Natural killer cell (primary cell): ENCODE measurements around the gene POM121L2. TPM values are rescaled to one million over a fixed set of nuclear protein-coding genes. Genes with fewer than 3 reads are reported as not detected.

Source experiments
- ATAC-seq, 3 donors: fragments of 150-1000 bp in 2 of 3; fragments of 200-7000 bp in 1 of 3; cut with Tn5 transposase; 1 replicate in 1 of 3; 2 replicates in 2 of 3; pipeline ENCODE4 v1.10.0; 2021; ENCODE audit warnings: mild to moderate bottlenecking in 2 of 3, moderate library complexity in 2 of 3
- DNase-seq, 2 donors: peaks; one replicate each; pipeline versions ENCODE4 v3.0.0 to v3.0.0-alpha.2; 2013 to 2021; ENCODE audit warnings: mixed read lengths in 1 of 2
- H3K27ac ChIP-seq: one replicate; pipeline ENCODE4 v1.5.1; 2013; ENCODE audit warnings: mild to moderate bottlenecking, low read length
- H3K27me3 ChIP-seq: one replicate; pipeline ENCODE4 v1.6.1; 2013; ENCODE audit warnings: low read length; ENCODE audit not compliant: control insufficient read depth, insufficient read depth
- H3K36me3 ChIP-seq: one replicate; pipeline ENCODE4 v1.6.1; 2013; ENCODE audit warnings: low read length; ENCODE audit not compliant: control insufficient read depth, insufficient read depth
- H3K4me1 ChIP-seq: one replicate; pipeline ENCODE4 v1.6.1; 2013; ENCODE audit warnings: low read length; ENCODE audit not compliant: control insufficient read depth, insufficient read depth
- H3K4me3 ChIP-seq: one replicate; pipeline ENCODE4 v1.5.1; 2013; ENCODE audit warnings: low read length
- H3K9me3 ChIP-seq: one replicate; pipeline ENCODE4 v1.6.1; 2013; ENCODE audit warnings: low read length; ENCODE audit not compliant: control insufficient read depth, insufficient read depth
- H3K27ac Mint-ChIP-seq, 2 donors: one replicate each; pipeline ENCODE4 v1.8.0; 2022; ENCODE audit warnings: mild to moderate bottlenecking in 2 of 2, mixed read lengths in 2 of 2, moderate library complexity in 1 of 2
- H3K27me3 Mint-ChIP-seq, 2 donors: one replicate each; pipeline ENCODE4 v1.8.0; 2022; ENCODE audit warnings: low read depth in 2 of 2, mixed read lengths in 2 of 2
- H3K36me3 Mint-ChIP-seq: one replicate; pipeline ENCODE4 v1.8.0; 2022; ENCODE audit warnings: mixed read lengths
- H3K4me1 Mint-ChIP-seq, 2 donors: one replicate each; pipeline ENCODE4 v1.8.0; 2022; ENCODE audit warnings: mixed read lengths in 2 of 2
- H3K4me3 Mint-ChIP-seq: one replicate; pipeline ENCODE4 v1.8.0; 2022; ENCODE audit warnings: mild to moderate bottlenecking, moderate library complexity, mixed read lengths
- H3K9me3 Mint-ChIP-seq, 2 donors: one replicate each; pipeline ENCODE4 v1.8.0; 2022; ENCODE audit warnings: mixed read lengths in 2 of 2
- WGBS: methylation state at CpG from one replicate; pipeline ENCODE4 v1.1.7; 2013; ENCODE audit warnings: missing lambda C conversion rate; ENCODE audit not compliant: insufficient coverage; 5-methylcytosine and 5-hydroxymethylcytosine counted together
- intact Hi-C: fragments of 100-400 bp; cut with micrococcal nuclease; formaldehyde crosslinking; loops from one replicate; pipeline ENCODE4 v1.14.2; 2022
- total RNA-seq, 4 donors: library from RNA; stranded (reverse); fragments of 120-200 nt in 1 of 4; gene quantifications; one replicate each; pipeline versions ENCODE4 v1.2.3 to v1.2.4, GENCODE V29; 2013 to 2022
- TF ChIP-seq, protein P1 (sequence below): fragments of 200-600 bp; IDR thresholded peaks from one replicate; pipeline ENCODE4 v1.8.0; 2022; ENCODE audit warnings: antibody characterized with exemption

The POM121L2 gene
- total RNA-seq, 3 donors from 2014 or later (not counting 1 experiment from before 2014, with no cell fraction given), result not detected

DNA sequence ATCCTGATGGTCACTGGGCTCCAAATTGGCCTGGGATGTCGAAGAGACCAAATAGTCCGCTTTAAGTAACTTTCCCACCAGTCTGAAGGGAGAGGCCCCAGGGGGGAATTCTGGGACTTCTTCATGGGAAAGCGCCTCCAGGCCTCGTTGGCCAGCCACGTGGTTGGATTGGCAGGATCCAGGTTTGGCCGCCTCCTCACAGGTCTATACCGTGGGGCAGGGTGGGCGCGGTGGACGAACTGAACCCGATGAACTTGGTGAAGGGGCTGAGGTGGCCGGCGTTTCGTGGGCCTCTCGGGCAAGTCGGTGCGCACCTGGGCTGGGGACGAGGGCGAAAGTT, 297 bp downstream of the POM121L2 start:
- Histone ChIP-seq H3K4me1 (peaks cover 13% of the 10 kb centered on the region), H3K27ac (no peak overlapping the region), H3K27me3 (peaks cover 44% of the 10 kb centered on the region), H3K36me3 (no peaks in the 10 kb centered on the region), H3K9me3 (no peaks in the 10 kb centered on the region), H3K4me3 (peak overlapping the region; percentile 54)
- Mint-ChIP-seq H3K36me3 (no peaks in the 10 kb centered on the region), H3K4me1 (peaks cover 0 to 13% of the 10 kb centered on the region in 2 donors), H3K4me3 (peak overlapping the region; percentile 74), H3K27ac (no peak overlapping the region), H3K9me3 (peaks cover 2% of the 10 kb centered on the region in 2 donors), H3K27me3 (peaks cover 52 to 81% of the 10 kb centered on the region in 2 donors)
- TF ChIP-seq, protein P1, sequence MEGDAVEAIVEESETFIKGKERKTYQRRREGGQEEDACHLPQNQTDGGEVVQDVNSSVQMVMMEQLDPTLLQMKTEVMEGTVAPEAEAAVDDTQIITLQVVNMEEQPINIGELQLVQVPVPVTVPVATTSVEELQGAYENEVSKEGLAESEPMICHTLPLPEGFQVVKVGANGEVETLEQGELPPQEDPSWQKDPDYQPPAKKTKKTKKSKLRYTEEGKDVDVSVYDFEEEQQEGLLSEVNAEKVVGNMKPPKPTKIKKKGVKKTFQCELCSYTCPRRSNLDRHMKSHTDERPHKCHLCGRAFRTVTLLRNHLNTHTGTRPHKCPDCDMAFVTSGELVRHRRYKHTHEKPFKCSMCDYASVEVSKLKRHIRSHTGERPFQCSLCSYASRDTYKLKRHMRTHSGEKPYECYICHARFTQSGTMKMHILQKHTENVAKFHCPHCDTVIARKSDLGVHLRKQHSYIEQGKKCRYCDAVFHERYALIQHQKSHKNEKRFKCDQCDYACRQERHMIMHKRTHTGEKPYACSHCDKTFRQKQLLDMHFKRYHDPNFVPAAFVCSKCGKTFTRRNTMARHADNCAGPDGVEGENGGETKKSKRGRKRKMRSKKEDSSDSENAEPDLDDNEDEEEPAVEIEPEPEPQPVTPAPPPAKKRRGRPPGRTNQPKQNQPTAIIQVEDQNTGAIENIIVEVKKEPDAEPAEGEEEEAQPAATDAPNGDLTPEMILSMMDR, result no peak
- ATAC-seq (no peak), DNase-seq (no peak)
- intact Hi-C loops, result no loop called here
- 21% methylated on average over 19 of the region's 19 CpGs for WGBS

DNA sequence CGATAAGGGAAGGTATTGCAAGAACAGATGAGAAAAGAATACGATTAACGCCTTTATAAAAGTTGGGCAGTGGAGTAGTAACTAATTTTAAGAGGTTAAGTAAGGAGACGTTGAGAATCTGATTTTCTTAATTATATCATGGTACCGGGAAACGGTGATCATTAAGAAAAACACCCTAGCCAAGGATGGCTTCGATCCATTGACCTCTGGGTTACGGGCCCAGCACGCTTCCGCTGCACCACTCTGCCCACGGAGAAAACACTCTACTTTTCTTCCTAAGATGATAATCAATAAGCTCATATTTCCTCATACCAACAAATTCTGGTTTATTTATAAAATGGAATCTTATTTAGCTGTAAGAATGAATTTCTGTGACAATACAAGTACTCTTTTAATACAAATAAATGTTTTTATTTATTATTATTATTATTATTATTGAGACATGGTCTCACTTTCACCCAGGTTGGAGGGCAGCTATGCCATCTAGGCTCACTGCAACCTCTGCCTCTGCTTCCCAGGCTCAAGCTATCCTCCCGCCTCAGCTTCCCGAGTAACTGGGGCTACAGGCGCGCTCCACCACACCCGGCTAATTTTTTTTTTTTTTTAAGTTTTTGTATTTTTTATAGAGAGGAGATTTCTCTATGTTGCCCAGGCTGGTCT, 8.3 kb downstream of the POM121L2 start:
- H3K4me3 Mint-ChIP-seq, result no peak overlapping the region
- peaks cover 5% of the 10 kb centered on the region for H3K9me3 ChIP-seq
- H3K27ac ChIP-seq, result no peak overlapping the region
- H3K27me3 ChIP-seq, result peaks cover 34% of the 10 kb centered on the region
- H3K4me1 Mint-ChIP-seq, result no peaks in the 10 kb centered on the region
- no peak overlapping the region for H3K4me3 ChIP-seq
- H3K27ac Mint-ChIP-seq, result no peak overlapping the region
- no peaks in the 10 kb centered on the region for H3K4me1 ChIP-seq
- DNase-seq (no peak), ATAC-seq (no peak)
- TF ChIP-seq, protein P1, result no peak
- intact Hi-C loops, result no loop called here
- 42% methylated on average over 11 of the region's 16 CpGs for WGBS
- H3K27me3 Mint-ChIP-seq, result peaks cover 46 to 93% of the 10 kb centered on the region in 2 donors
- peaks cover 20% of the 10 kb centered on the region for H3K36me3 Mint-ChIP-seq
- no peaks in the 10 kb centered on the region for H3K36me3 ChIP-seq
- H3K9me3 Mint-ChIP-seq, result peaks cover 0 to 9% of the 10 kb centered on the region in 2 donors

DNA sequence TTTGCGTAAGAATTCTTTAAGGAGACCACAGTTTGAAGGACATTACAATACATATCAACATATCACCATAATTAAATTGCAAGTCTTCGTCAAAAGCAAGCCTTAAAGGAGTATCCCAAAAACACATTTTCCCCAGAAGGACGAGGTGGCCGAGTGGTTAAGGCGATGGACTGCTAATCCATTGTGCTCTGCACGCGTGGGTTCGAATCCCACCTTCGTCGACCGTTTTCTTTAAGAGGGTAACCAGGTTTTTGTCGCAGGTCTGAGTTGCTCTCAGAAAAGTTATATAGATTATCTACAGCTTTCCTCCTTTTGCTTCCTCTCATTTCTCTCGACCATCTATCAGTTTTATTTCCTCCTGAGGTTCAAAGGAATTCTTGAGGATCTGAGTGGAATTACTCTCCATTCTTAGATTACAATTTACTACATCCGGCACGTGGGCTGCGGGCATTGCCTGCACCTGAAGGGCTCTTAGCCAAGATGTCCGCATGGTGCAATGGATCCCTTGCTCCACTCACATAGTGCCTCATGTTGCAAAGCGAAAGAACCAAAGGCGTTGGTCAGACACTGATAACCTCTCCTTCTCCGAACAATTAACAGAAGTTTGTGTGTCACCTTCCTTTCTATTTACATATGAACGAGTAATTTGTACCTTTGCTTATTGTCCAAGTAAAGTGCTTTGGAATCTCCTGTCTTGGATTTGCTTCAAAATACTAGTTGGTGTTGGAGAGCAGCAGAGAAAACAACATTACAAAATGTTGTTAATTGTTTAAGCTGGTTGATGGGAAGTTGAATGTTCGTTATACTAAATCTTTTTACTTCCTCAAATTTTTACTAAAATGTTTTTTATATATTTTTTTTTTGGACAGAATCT, 14.0 kb downstream of the POM121L2 start:
- Mint-ChIP-seq H3K27ac (no peak overlapping the region), H3K36me3 (peaks cover 46% of the 10 kb centered on the region), H3K27me3 (peaks cover 54 to 95% of the 10 kb centered on the region in 2 donors), H3K9me3 (peaks cover 3 to 13% of the 10 kb centered on the region in 2 donors), H3K4me3 (no peak overlapping the region), H3K4me1 (no peaks in the 10 kb centered on the region)
- no peaks in the 10 kb centered on the region for H3K36me3 ChIP-seq
- TF ChIP-seq, protein P1, result no peak
- WGBS, result 23% methylated on average over 19 of the region's 22 CpGs
- ATAC-seq (no peak), DNase-seq (no peak)
- no peak overlapping the region for H3K4me3 ChIP-seq
- peaks cover 30% of the 10 kb centered on the region for H3K9me3 ChIP-seq
- peaks cover 73% of the 10 kb centered on the region for H3K27me3 ChIP-seq
- no peak overlapping the region for H3K27ac ChIP-seq
- intact Hi-C loops, result loop anchor here (10.0 kb wide), 1 partner anchor 377 kb away; no protein-coding TSS in a partner anchor
- H3K4me1 ChIP-seq, result no peaks in the 10 kb centered on the region
